Nephron (organoid): ENCODE results near the gene ATP8B4.

Source experiments
- H3K27ac Mint-ChIP-seq, 3 experiments: 2 replicates each; pipeline ENCODE4 v1.8.0; 2020; ENCODE audit warnings: mixed read lengths in 3 of 3, mild to moderate bottlenecking in 2 of 3, moderate library complexity in 1 of 3
- H3K27me3 Mint-ChIP-seq: 2 replicates; pipeline ENCODE4 v1.8.0; 2021; ENCODE audit warnings: low read depth, mild to moderate bottlenecking, moderate library complexity, mixed read lengths
- H3K36me3 Mint-ChIP-seq: 2 replicates; pipeline ENCODE4 v1.8.0; 2020; ENCODE audit warnings: low read depth, mixed read lengths
- H3K4me1 Mint-ChIP-seq: 2 replicates; pipeline ENCODE4 v1.8.0; 2020; ENCODE audit warnings: mixed read lengths
- H3K4me3 Mint-ChIP-seq, 3 experiments: 2 replicates each; pipeline ENCODE4 v1.8.0; 2020; ENCODE audit warnings: mild to moderate bottlenecking in 3 of 3, mixed read lengths in 3 of 3, moderate library complexity in 2 of 3
- H3K9me3 Mint-ChIP-seq: 2 replicates; pipeline ENCODE4 v1.8.0; 2020; ENCODE audit warnings: mixed read lengths
- TF ChIP-seq, protein P1 (sequence below), 3 experiments: fragments of 200-600 bp; sonication (generic); IDR thresholded peaks; one replicate each; pipeline ENCODE4 v1.5.0; 2021; ENCODE audit warnings: antibody characterized with exemption in 3 of 3; ENCODE audit not compliant: unreplicated experiment in 3 of 3

Gene ATP8B4

GRCh38 chr15:49860101-49860500 is 258.9 kb downstream of the ATP8B4 start:
- Mint-ChIP-seq H3K9me3 (no peaks in the 10 kb centered on the region), H3K27ac (peak overlapping the region; percentile 66 to 89 (median 75)), H3K27me3 (no peaks in the 10 kb centered on the region), H3K4me1 (peaks cover 35% of the 10 kb centered on the region), H3K4me3 (no peak overlapping the region), H3K36me3 (no peaks in the 10 kb centered on the region)
- TF ChIP-seq, protein P1, sequence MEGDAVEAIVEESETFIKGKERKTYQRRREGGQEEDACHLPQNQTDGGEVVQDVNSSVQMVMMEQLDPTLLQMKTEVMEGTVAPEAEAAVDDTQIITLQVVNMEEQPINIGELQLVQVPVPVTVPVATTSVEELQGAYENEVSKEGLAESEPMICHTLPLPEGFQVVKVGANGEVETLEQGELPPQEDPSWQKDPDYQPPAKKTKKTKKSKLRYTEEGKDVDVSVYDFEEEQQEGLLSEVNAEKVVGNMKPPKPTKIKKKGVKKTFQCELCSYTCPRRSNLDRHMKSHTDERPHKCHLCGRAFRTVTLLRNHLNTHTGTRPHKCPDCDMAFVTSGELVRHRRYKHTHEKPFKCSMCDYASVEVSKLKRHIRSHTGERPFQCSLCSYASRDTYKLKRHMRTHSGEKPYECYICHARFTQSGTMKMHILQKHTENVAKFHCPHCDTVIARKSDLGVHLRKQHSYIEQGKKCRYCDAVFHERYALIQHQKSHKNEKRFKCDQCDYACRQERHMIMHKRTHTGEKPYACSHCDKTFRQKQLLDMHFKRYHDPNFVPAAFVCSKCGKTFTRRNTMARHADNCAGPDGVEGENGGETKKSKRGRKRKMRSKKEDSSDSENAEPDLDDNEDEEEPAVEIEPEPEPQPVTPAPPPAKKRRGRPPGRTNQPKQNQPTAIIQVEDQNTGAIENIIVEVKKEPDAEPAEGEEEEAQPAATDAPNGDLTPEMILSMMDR (IDR thresholded peaks at IDR 0.05; ENCODE audit: unreplicated experiment in 3 of 3), result no peak

DNA sequence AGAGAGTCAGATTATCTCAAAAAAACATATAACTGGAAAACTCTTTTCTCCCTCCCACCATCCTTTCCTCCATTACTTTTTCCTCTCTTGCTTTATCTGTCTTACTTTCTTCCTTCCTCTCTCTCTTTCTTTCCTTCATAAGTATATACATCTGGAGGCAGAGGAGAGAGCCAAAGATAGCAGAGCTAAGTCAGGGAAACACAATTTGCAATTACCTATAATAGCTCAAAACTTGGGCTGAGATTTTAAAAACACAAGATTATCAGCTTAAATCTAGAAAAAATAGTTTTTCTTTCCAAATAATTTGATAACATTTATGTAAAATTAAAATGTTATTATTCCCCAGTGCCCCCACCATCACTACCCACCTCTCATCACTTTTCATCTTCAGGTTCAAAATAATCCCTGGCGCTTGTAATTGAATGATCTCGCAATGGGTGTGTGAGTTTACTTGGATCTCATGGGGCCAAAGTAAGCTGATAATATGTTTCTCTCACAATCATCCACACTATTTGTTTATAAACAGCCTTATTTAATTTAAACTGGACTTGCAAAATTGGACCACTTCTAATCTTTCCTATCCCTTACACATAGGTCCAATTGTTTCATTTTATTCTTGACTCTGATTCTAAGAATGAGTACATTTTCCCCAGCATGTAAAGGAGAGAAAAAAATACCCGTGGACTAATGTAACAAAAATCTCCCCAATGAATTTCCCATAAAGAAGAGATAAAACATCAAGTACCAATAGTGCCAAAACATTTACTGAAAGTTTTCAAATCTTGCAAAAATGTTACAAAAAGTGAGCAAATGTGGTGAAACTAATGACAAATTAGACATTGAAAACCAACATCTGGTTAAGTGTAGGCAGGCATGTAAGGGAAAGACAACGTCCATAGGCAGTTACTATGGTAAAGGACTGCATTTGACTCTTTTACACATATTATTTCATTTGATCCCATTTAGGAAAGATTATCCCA is 261.2 kb downstream of the ATP8B4 start:
- TF ChIP-seq, protein P1 (IDR thresholded peaks at IDR 0.05; ENCODE audit: unreplicated experiment in 3 of 3), result no peak
- H3K9me3 Mint-ChIP-seq, result peaks cover 3% of the 10 kb centered on the region
- no peaks in the 10 kb centered on the region for H3K27me3 Mint-ChIP-seq
- peak overlapping the region; percentile 23 to 54 (median 26) for H3K27ac Mint-ChIP-seq
- H3K4me1 Mint-ChIP-seq, result peaks cover 35% of the 10 kb centered on the region
- H3K36me3 Mint-ChIP-seq, result no peaks in the 10 kb centered on the region
- H3K4me3 Mint-ChIP-seq, result no peak overlapping the region

- H3K27me3 Mint-ChIP-seq, result no peaks in the 10 kb centered on the region
- TF ChIP-seq, protein P1 (IDR thresholded peaks at IDR 0.05; ENCODE audit: unreplicated experiment in 3 of 3), result no peak
- H3K4me1 Mint-ChIP-seq, result peaks cover 29% of the 10 kb centered on the region
- peaks cover 12% of the 10 kb centered on the region for H3K9me3 Mint-ChIP-seq
- H3K27ac Mint-ChIP-seq, result peak overlapping the region; percentile 2 to 26 (median 4)
- H3K36me3 Mint-ChIP-seq, result no peaks in the 10 kb centered on the region
- H3K4me3 Mint-ChIP-seq, result no peak overlapping the region
Observed at GRCh38 chr15:49855917-49856637, 263.0 kb downstream of the ATP8B4 start.

- H3K9me3 Mint-ChIP-seq, result peaks cover 25% of the 10 kb centered on the region
- no peaks in the 10 kb centered on the region for H3K36me3 Mint-ChIP-seq
- H3K4me1 Mint-ChIP-seq, result peaks cover 13% of the 10 kb centered on the region
- no peaks in the 10 kb centered on the region for H3K27me3 Mint-ChIP-seq
- H3K4me3 Mint-ChIP-seq, result no peak overlapping the region
- TF ChIP-seq, protein P1 (IDR thresholded peaks at IDR 0.05; ENCODE audit: unreplicated experiment in 3 of 3), result no peak
- no peak overlapping the region for H3K27ac Mint-ChIP-seq
Observed at GRCh38 chr15:49852756-49853155, 266.3 kb downstream of the ATP8B4 start.

DNA sequence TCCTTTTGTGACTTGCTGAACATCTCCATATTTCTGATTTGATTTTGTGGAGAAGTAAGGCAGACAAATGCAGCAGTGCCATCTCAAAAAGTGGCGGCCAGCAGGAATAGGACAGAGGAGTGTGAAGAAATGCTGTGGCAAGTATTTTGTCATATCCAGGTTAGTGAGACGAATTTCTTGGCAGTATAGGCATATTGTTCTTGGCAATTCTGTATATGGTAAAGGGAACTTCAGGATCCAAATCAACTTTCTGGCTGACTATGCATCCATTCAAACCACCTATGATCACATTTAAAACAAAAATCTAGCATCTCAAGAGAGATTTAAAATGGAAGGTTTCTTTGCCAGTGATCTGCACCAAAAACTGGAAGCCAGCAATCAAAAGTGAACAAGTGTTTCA is 270.2 kb downstream of the ATP8B4 start:
- Mint-ChIP-seq H3K4me1 (peaks cover 5% of the 10 kb centered on the region), H3K27ac (peak overlapping the region in 2 of 3 experiments; percentile 8 to 39), H3K9me3 (peaks cover 22% of the 10 kb centered on the region), H3K36me3 (no peaks in the 10 kb centered on the region), H3K27me3 (no peaks in the 10 kb centered on the region), H3K4me3 (no peak overlapping the region)
- TF ChIP-seq, protein P1 (IDR thresholded peaks at IDR 0.05; ENCODE audit: unreplicated experiment in 3 of 3), result no peak
